Transverse colon (tissue), 4 donors: ENCODE results near the gene DPH1. TPM values are rescaled to one million over a fixed set of nuclear protein-coding genes. Genes with fewer than 3 reads are reported as not detected.

Source experiments
- DNase-seq: peaks from one replicate; pipeline ENCODE4 v3.0.0-alpha.2; 2019
- H3K27ac ChIP-seq, 4 donors: fragments of 200-600 bp; sonication (generic); 2 replicates each; pipeline ENCODE4 v1.5.1; 2016 to 2018; ENCODE audit warnings: inconsistent platforms in 4 of 4
- H3K27me3 ChIP-seq: fragments of 200-600 bp; sonication (generic); 2 replicates; pipeline ENCODE4 v1.5.1; 2017; ENCODE audit warnings: inconsistent platforms
- H3K36me3 ChIP-seq, 4 donors: fragments of 200-600 bp; sonication (generic); 2 replicates each; pipeline ENCODE4 v1.5.1; 2017 to 2019; ENCODE audit warnings: inconsistent platforms in 4 of 4
- H3K4me1 ChIP-seq, 4 donors: fragments of 200-600 bp; sonication (generic); 2 replicates each; pipeline ENCODE4 v1.5.1; 2017 to 2020; ENCODE audit warnings: inconsistent platforms in 4 of 4
- H3K4me3 ChIP-seq, 4 donors: fragments of 200-600 bp; sonication (generic); 1 replicate in 1 of 4; 2 replicates in 3 of 4; pipeline versions ENCODE4 v1.5.1 to v1.6.1; 2017 to 2019; ENCODE audit warnings: inconsistent platforms in 4 of 4
- H3K9me3 ChIP-seq, 2 donors: fragments of 200-600 bp; sonication (generic); 2 replicates each; pipeline ENCODE4 v1.5.1; 2017 to 2019; ENCODE audit warnings: inconsistent platforms in 2 of 2
- EP300 ChIP-seq: sonication (generic); formaldehyde crosslinking; IDR thresholded peaks from one replicate; pipeline ENCODE4 v1.6.1; 2017; ENCODE audit warnings: antibody characterized with exemption, low read depth
- POLR2A ChIP-seq: fragments of 450-650 bp; IDR thresholded peaks from one replicate; pipeline ENCODE4 v1.6.1; 2016; ENCODE audit warnings: antibody characterized with exemption, mild to moderate bottlenecking, moderate library complexity
- POLR2AphosphoS5 ChIP-seq, 3 donors: sonication (generic); formaldehyde crosslinking; IDR thresholded peaks; one replicate each; pipeline ENCODE4 v1.6.1; 2016; ENCODE audit warnings: antibody characterized with exemption in 3 of 3
- WGBS, 2 donors: methylation state at CpG; one replicate each; pipeline ENCODE4 v1.1.5; 2018; ENCODE audit warnings: low coverage in 1 of 2; 5-methylcytosine and 5-hydroxymethylcytosine counted together
- in situ Hi-C, 4 donors: fragments of 200-750 bp; cut with MboI; loops; one replicate each; pipeline versions ENCODE4 v1.15.0 to v1.15.1; 2017; ENCODE audit warnings: low sequenced_read_pairs in 3 of 4, low pct_ligation_motif_present in 1 of 4, low pct_unique_long_range_greater_than_20kb in 1 of 4
- intact Hi-C: fragments of 100-400 bp; cut with DNase I; formaldehyde crosslinking; loops from one replicate; pipeline ENCODE4 v1.15.1; 2023; ENCODE audit warnings: low total_unique reads
- total RNA-seq, 4 donors: library from RNA; depleted of rRNA; stranded (reverse); fragments of >200 nt; gene quantifications; one replicate each; pipeline ENCODE4 v1.1.0, GENCODE V29; 2016
- TF ChIP-seq, protein P1 (sequence below), 5 experiments: fragments of 200-600 bp in 3 of 5; fragments of 450-650 bp in 2 of 5; sonication (generic) in 3 of 5; IDR thresholded peaks; 1 replicate in 2 of 5; 2 replicates in 3 of 5; pipeline ENCODE4 v1.5.1; 2016 to 2017; ENCODE audit warnings: antibody characterized with exemption in 5 of 5, inconsistent platforms in 3 of 5, mild to moderate bottlenecking in 2 of 5, moderate library complexity in 1 of 5

The DPH1 gene
- total RNA-seq, 4 donors from 2014 or later: 32.4 to 88.8 (median 58.9) TPM

DNA sequence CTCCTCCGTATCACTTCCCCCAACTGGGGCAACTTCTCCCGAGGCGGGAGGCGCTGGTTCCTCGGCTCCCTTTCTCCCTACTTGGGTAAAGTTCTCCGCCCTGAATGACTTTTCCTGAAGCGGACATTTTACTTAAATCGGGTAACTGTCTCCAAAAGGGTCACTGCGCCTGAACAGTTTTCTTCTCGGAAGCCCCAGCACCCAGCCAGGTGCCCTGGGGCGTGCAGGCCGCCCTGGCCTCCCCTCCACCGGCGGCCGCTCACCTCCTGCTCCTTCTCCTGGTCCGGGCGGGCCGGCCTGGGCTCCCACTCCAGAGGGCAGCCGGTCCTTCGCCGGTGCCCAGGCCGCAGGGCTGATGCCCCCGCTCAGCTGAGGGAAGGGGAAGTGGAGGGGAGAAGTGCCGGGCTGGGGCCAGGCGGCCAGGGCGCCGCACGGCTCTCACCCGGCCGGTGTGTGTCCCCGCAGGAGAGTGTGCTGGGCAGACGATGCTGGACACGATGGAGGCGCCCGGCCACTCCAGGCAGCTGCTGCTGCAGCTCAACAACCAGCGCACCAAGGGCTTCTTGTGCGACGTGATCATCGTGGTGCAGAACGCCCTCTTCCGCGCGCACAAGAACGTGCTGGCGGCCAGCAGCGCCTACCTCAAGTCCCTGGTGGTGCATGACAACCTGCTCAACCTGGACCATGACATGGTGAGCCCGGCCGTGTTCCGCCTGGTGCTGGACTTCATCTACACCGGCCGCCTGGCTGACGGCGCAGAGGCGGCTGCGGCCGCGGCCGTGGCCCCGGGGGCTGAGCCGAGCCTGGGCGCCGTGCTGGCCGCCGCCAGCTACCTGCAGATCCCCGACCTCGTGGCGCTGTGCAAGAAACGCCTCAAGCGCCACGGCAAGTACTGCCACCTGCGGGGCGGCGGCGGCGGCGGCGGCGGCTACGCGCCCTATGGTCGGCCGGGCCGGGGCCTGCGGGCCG lies 26.5 kb downstream of the DPH1 start:
- peak overlapping the region in 3 of 4 donors; percentile 35 to 65 (median 49) for H3K4me3 ChIP-seq
- H3K27me3 ChIP-seq: peaks cover 61% of the 10 kb centered on the region
- intact Hi-C loops (loop anchor here (10.0 kb wide), 1 partner anchor 118 kb away; no protein-coding TSS in a partner anchor), in situ Hi-C loops (loop anchor here in 1 of 4 donors (25.0 kb wide), 1 partner anchor 106 kb away; no protein-coding TSS in a partner anchor)
- 24% methylated on average over 23 of the region's 85 CpGs; no CpG with 5 or more reads in 1 of the 2 donors for WGBS, 2 donors
- no peaks in the 10 kb centered on the region for H3K36me3 ChIP-seq
- no peaks in the 10 kb centered on the region for H3K9me3 ChIP-seq
- peak in 1 of 3 donors; percentile 22 for TF ChIP-seq POLR2AphosphoS5 (IDR thresholded peaks at IDR 0.05)
- TF ChIP-seq, protein P1, sequence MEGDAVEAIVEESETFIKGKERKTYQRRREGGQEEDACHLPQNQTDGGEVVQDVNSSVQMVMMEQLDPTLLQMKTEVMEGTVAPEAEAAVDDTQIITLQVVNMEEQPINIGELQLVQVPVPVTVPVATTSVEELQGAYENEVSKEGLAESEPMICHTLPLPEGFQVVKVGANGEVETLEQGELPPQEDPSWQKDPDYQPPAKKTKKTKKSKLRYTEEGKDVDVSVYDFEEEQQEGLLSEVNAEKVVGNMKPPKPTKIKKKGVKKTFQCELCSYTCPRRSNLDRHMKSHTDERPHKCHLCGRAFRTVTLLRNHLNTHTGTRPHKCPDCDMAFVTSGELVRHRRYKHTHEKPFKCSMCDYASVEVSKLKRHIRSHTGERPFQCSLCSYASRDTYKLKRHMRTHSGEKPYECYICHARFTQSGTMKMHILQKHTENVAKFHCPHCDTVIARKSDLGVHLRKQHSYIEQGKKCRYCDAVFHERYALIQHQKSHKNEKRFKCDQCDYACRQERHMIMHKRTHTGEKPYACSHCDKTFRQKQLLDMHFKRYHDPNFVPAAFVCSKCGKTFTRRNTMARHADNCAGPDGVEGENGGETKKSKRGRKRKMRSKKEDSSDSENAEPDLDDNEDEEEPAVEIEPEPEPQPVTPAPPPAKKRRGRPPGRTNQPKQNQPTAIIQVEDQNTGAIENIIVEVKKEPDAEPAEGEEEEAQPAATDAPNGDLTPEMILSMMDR (IDR thresholded peaks at IDR 0.05): no peak
- DNase-seq: peak; percentile 42
- peaks cover 10 to 78% (median 62%) of the 10 kb centered on the region in 4 donors for H3K4me1 ChIP-seq
- peak overlapping the region; percentile 85 to 92 (median 90) for H3K27ac ChIP-seq

DNA sequence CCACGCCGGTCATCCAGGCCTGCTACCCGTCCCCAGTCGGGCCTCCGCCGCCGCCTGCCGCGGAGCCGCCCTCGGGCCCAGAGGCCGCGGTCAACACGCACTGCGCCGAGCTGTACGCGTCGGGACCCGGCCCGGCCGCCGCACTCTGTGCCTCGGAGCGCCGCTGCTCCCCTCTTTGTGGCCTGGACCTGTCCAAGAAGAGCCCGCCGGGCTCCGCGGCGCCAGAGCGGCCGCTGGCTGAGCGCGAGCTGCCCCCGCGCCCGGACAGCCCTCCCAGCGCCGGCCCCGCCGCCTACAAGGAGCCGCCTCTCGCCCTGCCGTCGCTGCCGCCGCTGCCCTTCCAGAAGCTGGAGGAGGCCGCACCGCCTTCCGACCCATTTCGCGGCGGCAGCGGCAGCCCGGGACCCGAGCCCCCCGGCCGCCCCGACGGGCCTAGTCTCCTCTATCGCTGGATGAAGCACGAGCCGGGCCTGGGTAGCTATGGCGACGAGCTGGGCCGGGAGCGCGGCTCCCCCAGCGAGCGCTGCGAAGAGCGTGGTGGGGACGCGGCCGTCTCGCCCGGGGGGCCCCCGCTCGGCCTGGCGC lies 27.3 kb downstream of the DPH1 start:
- DNase-seq: no peak
- peak overlapping the region; percentile 85 to 92 (median 90) for H3K27ac ChIP-seq
- TF ChIP-seq EP300: no peak
- TF ChIP-seq, protein P1 (IDR thresholded peaks at IDR 0.05): no peak
- TF ChIP-seq POLR2AphosphoS5 (IDR thresholded peaks at IDR 0.05): no peak
- TF ChIP-seq POLR2A: no peak
- in situ Hi-C loops: loop anchor here in 1 of 4 donors (25.0 kb wide), 1 partner anchor 105 kb away; no protein-coding TSS in a partner anchor
- no peaks in the 10 kb centered on the region for H3K36me3 ChIP-seq
- 27% methylated on average over 48 of the region's 81 CpGs; no CpG with 5 or more reads in 1 of the 2 donors for WGBS, 2 donors
- intact Hi-C loops: loop anchor here (10.0 kb wide), 1 partner anchor 118 kb away; no protein-coding TSS in a partner anchor
- peak overlapping the region in 3 of 4 donors; percentile 35 to 65 (median 49) for H3K4me3 ChIP-seq
- peaks cover 55% of the 10 kb centered on the region for H3K27me3 ChIP-seq
- no peaks in the 10 kb centered on the region for H3K9me3 ChIP-seq
- H3K4me1 ChIP-seq: peaks cover 10 to 79% (median 64%) of the 10 kb centered on the region in 4 donors

DNA sequence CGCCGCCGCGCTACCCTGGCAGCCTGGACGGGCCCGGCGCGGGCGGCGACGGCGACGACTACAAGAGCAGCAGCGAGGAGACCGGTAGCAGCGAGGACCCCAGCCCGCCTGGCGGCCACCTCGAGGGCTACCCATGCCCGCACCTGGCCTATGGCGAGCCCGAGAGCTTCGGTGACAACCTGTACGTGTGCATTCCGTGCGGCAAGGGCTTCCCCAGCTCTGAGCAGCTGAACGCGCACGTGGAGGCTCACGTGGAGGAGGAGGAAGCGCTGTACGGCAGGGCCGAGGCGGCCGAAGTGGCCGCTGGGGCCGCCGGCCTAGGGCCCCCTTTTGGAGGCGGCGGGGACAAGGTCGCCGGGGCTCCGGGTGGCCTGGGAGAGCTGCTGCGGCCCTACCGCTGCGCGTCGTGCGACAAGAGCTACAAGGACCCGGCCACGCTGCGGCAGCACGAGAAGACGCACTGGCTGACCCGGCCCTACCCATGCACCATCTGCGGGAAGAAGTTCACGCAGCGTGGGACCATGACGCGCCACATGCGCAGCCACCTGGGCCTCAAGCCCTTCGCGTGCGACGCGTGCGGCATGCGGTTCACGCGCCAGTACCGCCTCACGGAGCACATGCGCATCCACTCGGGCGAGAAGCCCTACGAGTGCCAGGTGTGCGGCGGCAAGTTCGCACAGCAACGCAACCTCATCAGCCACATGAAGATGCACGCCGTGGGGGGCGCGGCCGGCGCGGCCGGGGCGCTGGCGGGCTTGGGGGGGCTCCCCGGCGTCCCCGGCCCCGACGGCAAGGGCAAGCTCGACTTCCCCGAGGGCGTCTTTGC lies 28.0 kb downstream of the DPH1 start:
- Histone ChIP-seq H3K36me3 (no peaks in the 10 kb centered on the region), H3K9me3 (no peaks in the 10 kb centered on the region), H3K4me3 (peak overlapping the region in 3 of 4 donors; percentile 35 to 65 (median 49)), H3K4me1 (peaks cover 10 to 86% (median 67%) of the 10 kb centered on the region in 4 donors), H3K27ac (peak overlapping the region; percentile 85 to 92 (median 90)), H3K27me3 (peaks cover 54% of the 10 kb centered on the region)
- intact Hi-C loops (loop anchor here (10.0 kb wide), 1 partner anchor 117 kb away; no protein-coding TSS in a partner anchor), in situ Hi-C loops (loop anchor here in 1 of 4 donors (25.0 kb wide), 1 partner anchor 104 kb away; no protein-coding TSS in a partner anchor)
- 54% methylated on average over 59 of the region's 98 CpGs; no CpG with 5 or more reads in 1 of the 2 donors for WGBS, 2 donors
- TF ChIP-seq, protein P1 (IDR thresholded peaks at IDR 0.05): no peak
- no peak for TF ChIP-seq POLR2A
- no peak for TF ChIP-seq EP300
- TF ChIP-seq POLR2AphosphoS5 (IDR thresholded peaks at IDR 0.05): no peak
- DNase-seq: no peak
